ENCODE measurements around the gene PRPSAP1.

GRCh38 chr17:76398523-76399174, 44.9 kb upstream of the PRPSAP1 start:
- TF ChIP-seq, protein P1, sequence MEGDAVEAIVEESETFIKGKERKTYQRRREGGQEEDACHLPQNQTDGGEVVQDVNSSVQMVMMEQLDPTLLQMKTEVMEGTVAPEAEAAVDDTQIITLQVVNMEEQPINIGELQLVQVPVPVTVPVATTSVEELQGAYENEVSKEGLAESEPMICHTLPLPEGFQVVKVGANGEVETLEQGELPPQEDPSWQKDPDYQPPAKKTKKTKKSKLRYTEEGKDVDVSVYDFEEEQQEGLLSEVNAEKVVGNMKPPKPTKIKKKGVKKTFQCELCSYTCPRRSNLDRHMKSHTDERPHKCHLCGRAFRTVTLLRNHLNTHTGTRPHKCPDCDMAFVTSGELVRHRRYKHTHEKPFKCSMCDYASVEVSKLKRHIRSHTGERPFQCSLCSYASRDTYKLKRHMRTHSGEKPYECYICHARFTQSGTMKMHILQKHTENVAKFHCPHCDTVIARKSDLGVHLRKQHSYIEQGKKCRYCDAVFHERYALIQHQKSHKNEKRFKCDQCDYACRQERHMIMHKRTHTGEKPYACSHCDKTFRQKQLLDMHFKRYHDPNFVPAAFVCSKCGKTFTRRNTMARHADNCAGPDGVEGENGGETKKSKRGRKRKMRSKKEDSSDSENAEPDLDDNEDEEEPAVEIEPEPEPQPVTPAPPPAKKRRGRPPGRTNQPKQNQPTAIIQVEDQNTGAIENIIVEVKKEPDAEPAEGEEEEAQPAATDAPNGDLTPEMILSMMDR (IDR thresholded peaks at IDR 0.05), result no peak
- TF ChIP-seq POLR2A (IDR thresholded peaks at IDR 0.05), result no peak
